Measurements from ENCODE around the gene ZNF639. TPM values are rescaled to one million over a fixed set of nuclear protein-coding genes. Genes with fewer than 3 reads are reported as not detected.
"Not testable (repeated sequence)": the region's sequence is repeated elsewhere in the genome, so short reads cannot be mapped to it uniquely, and the experiment has no call there.

ZNF639 gene
- total RNA-seq = 10 to 100 TPM; 35.1 to 74.9 (median 36.5) TPM
- total RNA-seq (2013) = 59.9 TPM
- total RNA-seq = 57.4 to 108 (median 79.9) reads per million in 29 experiments

GRCh38 chr3:179322286-179323196, at the start of gene ZNF639:
Gene ZNF639 (plus strand): TSS chr3:179323031. CDS start chr3:179328294, 5,263 bp downstream.
- peaks cover 4% of the 10 kb centered on the region for H3K36me3 Mint-ChIP-seq
- under 1% methylated on average over 70 of the region's 75 CpGs for WGBS (ENCODE audit: insufficient coverage)
- ChIA-PET CTCF (interaction anchor here (0.6 to 2.0 kb wide), 14 partner anchors 23 to 307 kb away, joined by 3 to 8 read pairs (median 5); partner anchors contain the start of genes ACTL6A (in 1 of the 2), NDUFB5 (in 1 of the 2) and PIK3CA (in 1 of the 2)), POLR2A (interaction anchor here (0.6 to 1.0 kb wide), 6 partner anchors 13 to 227 kb away, joined by 3 read pairs; no protein-coding TSS in a partner anchor)
- no peaks in the 10 kb centered on the region for H3K27me3 Mint-ChIP-seq
- Histone ChIP-seq H3K4me1 (ENCODE audit: control insufficient read depth in 1 of 2, extremely low read depth in 1 of 2, insufficient read depth in 2 of 2, low read length in 2 of 2) (peaks cover 11 to 15% of the 10 kb centered on the region in 2 experiments), H3K27ac (ENCODE audit: low read length) (peak within 1 kb of the TSS; percentile 96), H3K4me3 (ENCODE audit: control insufficient read depth in 1 of 2, extremely low read depth in 1 of 2, low read length in 1 of 2) (peak within 1 kb of the TSS; percentile 93 to 97), H3K27me3 (replicated peaks in 1 of 2; ENCODE audit: control insufficient read depth in 2 of 2, extremely low read depth in 1 of 2, insufficient read depth in 2 of 2, low read length in 1 of 2) (no peaks in the 10 kb centered on the region), H3K9me3 (no peaks in the 10 kb centered on the region), H3K36me3 (ENCODE audit: control insufficient read depth in 2 of 2, extremely low read depth in 1 of 2, insufficient read depth in 1 of 2, low read length in 1 of 2) (no peaks in the 10 kb centered on the region)
- ATAC-seq (replicated peaks in 1 of 4) (peak; percentile 85 to 91 (median 86)), DNase-seq (peak; percentile 65 to 94 (median 82))
- H3K4me1 Mint-ChIP-seq = peaks cover 34 to 42% (median 39%) of the 10 kb centered on the region in 3 donors
- peak within 1 kb of the TSS; percentile 93 to 94 for H3K27ac Mint-ChIP-seq
- H3K4me3 Mint-ChIP-seq = peak within 1 kb of the TSS; percentile 86 to 91 (median 91)
- H3K9me3 Mint-ChIP-seq = no peaks in the 10 kb centered on the region

- peaks cover 15 to 16% of the 10 kb centered on the region in 2 donors for H3K27me3 Mint-ChIP-seq
- ATAC-seq (replicated peaks in 1 of 4); H3K4me1 ChIP-seq (ENCODE audit: control insufficient read depth in 1 of 2, extremely low read depth in 1 of 2, insufficient read depth in 2 of 2, low read length in 2 of 2); H3K4me3 Mint-ChIP-seq; H3K4me1 Mint-ChIP-seq; H3K4me3 ChIP-seq (ENCODE audit: control insufficient read depth in 1 of 2, extremely low read depth in 1 of 2, low read length in 1 of 2); H3K27ac ChIP-seq (ENCODE audit: low read length); H3K36me3 ChIP-seq (ENCODE audit: control insufficient read depth in 2 of 2, extremely low read depth in 1 of 2, insufficient read depth in 1 of 2, low read length in 1 of 2); H3K36me3 Mint-ChIP-seq; POLR2A ChIA-PET; H3K9me3 ChIP-seq; H3K27ac Mint-ChIP-seq; DNase-seq; H3K27me3 ChIP-seq (replicated peaks in 1 of 2; ENCODE audit: control insufficient read depth in 2 of 2, extremely low read depth in 1 of 2, insufficient read depth in 2 of 2, low read length in 1 of 2); H3K9me3 Mint-ChIP-seq; CTCF ChIA-PET: not testable (repeated sequence)
- WGBS (ENCODE audit: insufficient coverage) = no CpG with 5 or more reads among the region's 2 CpGs
These were observed 48.4 kb upstream of the ZNF639 start for GRCh38 chr3:179274434-179274833.

- Mint-ChIP-seq H3K4me3 (no peak overlapping the region), H3K9me3 (no peaks in the 10 kb centered on the region), H3K27ac (no peak overlapping the region), H3K36me3 (no peaks in the 10 kb centered on the region), H3K4me1 (no peaks in the 10 kb centered on the region), H3K27me3 (peaks cover 14 to 23% of the 10 kb centered on the region in 2 donors)
- no peak for DNase-seq
- ChIA-PET POLR2A (no interaction called here), CTCF (interaction anchor here (0.5 to 0.6 kb wide), 2 partner anchors 28 to 40 kb away, joined by 3 read pairs; no protein-coding TSS in a partner anchor)
- Histone ChIP-seq H3K9me3 (no peaks in the 10 kb centered on the region), H3K27me3 (replicated peaks in 1 of 2; ENCODE audit: control insufficient read depth in 2 of 2, extremely low read depth in 1 of 2, insufficient read depth in 2 of 2, low read length in 1 of 2) (peaks cover 0 to 15% of the 10 kb centered on the region in 2 experiments), H3K4me3 (ENCODE audit: control insufficient read depth in 1 of 2, extremely low read depth in 1 of 2, low read length in 1 of 2) (no peak overlapping the region), H3K27ac (ENCODE audit: low read length) (no peak overlapping the region), H3K4me1 (ENCODE audit: control insufficient read depth in 1 of 2, extremely low read depth in 1 of 2, insufficient read depth in 2 of 2, low read length in 2 of 2) (no peaks in the 10 kb centered on the region), H3K36me3 (ENCODE audit: control insufficient read depth in 2 of 2, extremely low read depth in 1 of 2, insufficient read depth in 1 of 2, low read length in 1 of 2) (no peaks in the 10 kb centered on the region)
- no peak for ATAC-seq (replicated peaks in 1 of 4)
- WGBS (ENCODE audit: insufficient coverage) = no CpG with 5 or more reads among the region's 3 CpGs
These were observed 46.8 kb upstream of the ZNF639 start for GRCh38 chr3:179276001-179276400.

GRCh38 chr3:179276743-179277142, 46.1 kb upstream of the ZNF639 start:
- ChIA-PET POLR2A (no interaction called here), CTCF (interaction anchor here in 1 of 2 donors (0.7 kb wide), 1 partner anchor 624 kb away, joined by 3 read pairs; no protein-coding TSS in a partner anchor)
- 80% methylated on average over 1 of the region's 3 CpGs for WGBS (ENCODE audit: insufficient coverage)
- Histone ChIP-seq H3K27me3 (replicated peaks in 1 of 2; ENCODE audit: control insufficient read depth in 2 of 2, extremely low read depth in 1 of 2, insufficient read depth in 2 of 2, low read length in 1 of 2) (peaks cover 0 to 15% of the 10 kb centered on the region in 2 experiments), H3K4me3 (ENCODE audit: control insufficient read depth in 1 of 2, extremely low read depth in 1 of 2, low read length in 1 of 2) (no peak overlapping the region), H3K36me3 (ENCODE audit: control insufficient read depth in 2 of 2, extremely low read depth in 1 of 2, insufficient read depth in 1 of 2, low read length in 1 of 2) (no peaks in the 10 kb centered on the region), H3K27ac (ENCODE audit: low read length) (no peak overlapping the region), H3K4me1 (ENCODE audit: control insufficient read depth in 1 of 2, extremely low read depth in 1 of 2, insufficient read depth in 2 of 2, low read length in 2 of 2) (no peaks in the 10 kb centered on the region), H3K9me3 (no peaks in the 10 kb centered on the region)
- no peak overlapping the region for H3K27ac Mint-ChIP-seq
- H3K27me3 Mint-ChIP-seq = peaks cover 14 to 23% of the 10 kb centered on the region in 2 donors
- no peaks in the 10 kb centered on the region for H3K4me1 Mint-ChIP-seq
- no peaks in the 10 kb centered on the region for H3K9me3 Mint-ChIP-seq
- no peaks in the 10 kb centered on the region for H3K36me3 Mint-ChIP-seq
- DNase-seq (no peak), ATAC-seq (replicated peaks in 1 of 4) (no peak)
- H3K4me3 Mint-ChIP-seq = no peak overlapping the region

GRCh38 chr3:179278151-179278550, 44.7 kb upstream of the ZNF639 start:
- no peak overlapping the region for H3K27ac ChIP-seq (ENCODE audit: low read length)
- no peaks in the 10 kb centered on the region for H3K4me1 ChIP-seq (ENCODE audit: control insufficient read depth in 1 of 2, extremely low read depth in 1 of 2, insufficient read depth in 2 of 2, low read length in 2 of 2)
- Mint-ChIP-seq H3K27me3 (peaks cover 19 to 31% of the 10 kb centered on the region in 2 donors), H3K27ac (no peak overlapping the region), H3K4me3 (no peak overlapping the region), H3K9me3 (no peaks in the 10 kb centered on the region), H3K4me1 (no peaks in the 10 kb centered on the region), H3K36me3 (no peaks in the 10 kb centered on the region)
- H3K27me3 ChIP-seq (replicated peaks in 1 of 2; ENCODE audit: control insufficient read depth in 2 of 2, extremely low read depth in 1 of 2, insufficient read depth in 2 of 2, low read length in 1 of 2) = peaks cover 0 to 15% of the 10 kb centered on the region in 2 experiments
- ATAC-seq (replicated peaks in 1 of 4) (no peak), DNase-seq (no peak)
- ChIA-PET POLR2A (no interaction called here), CTCF (interaction anchor here in 1 of 2 donors (0.7 kb wide), 1 partner anchor 38 kb away, joined by 5 read pairs; no protein-coding TSS in a partner anchor)
- no peaks in the 10 kb centered on the region for H3K9me3 ChIP-seq
- no peak overlapping the region for H3K4me3 ChIP-seq (ENCODE audit: control insufficient read depth in 1 of 2, extremely low read depth in 1 of 2, low read length in 1 of 2)
- no peaks in the 10 kb centered on the region for H3K36me3 ChIP-seq (ENCODE audit: control insufficient read depth in 2 of 2, extremely low read depth in 1 of 2, insufficient read depth in 1 of 2, low read length in 1 of 2)
- no CpG with 5 or more reads among the region's 1 CpG for WGBS (ENCODE audit: insufficient coverage)

- Mint-ChIP-seq H3K4me1 (no peaks in the 10 kb centered on the region), H3K36me3 (no peaks in the 10 kb centered on the region), H3K27me3 (peaks cover 19 to 31% of the 10 kb centered on the region in 2 donors), H3K27ac (no peak overlapping the region), H3K4me3 (no peak overlapping the region), H3K9me3 (no peaks in the 10 kb centered on the region)
- DNase-seq (no peak), ATAC-seq (replicated peaks in 1 of 4) (no peak)
- CTCF ChIA-PET = no interaction called here
- Histone ChIP-seq H3K4me3 (ENCODE audit: control insufficient read depth in 1 of 2, extremely low read depth in 1 of 2, low read length in 1 of 2) (no peak overlapping the region), H3K27ac (ENCODE audit: low read length) (no peak overlapping the region), H3K27me3 (replicated peaks in 1 of 2; ENCODE audit: control insufficient read depth in 2 of 2, extremely low read depth in 1 of 2, insufficient read depth in 2 of 2, low read length in 1 of 2) (peaks cover 0 to 15% of the 10 kb centered on the region in 2 experiments), H3K4me1 (ENCODE audit: control insufficient read depth in 1 of 2, extremely low read depth in 1 of 2, insufficient read depth in 2 of 2, low read length in 2 of 2) (no peaks in the 10 kb centered on the region), H3K9me3 (no peaks in the 10 kb centered on the region), H3K36me3 (ENCODE audit: control insufficient read depth in 2 of 2, extremely low read depth in 1 of 2, insufficient read depth in 1 of 2, low read length in 1 of 2) (no peaks in the 10 kb centered on the region)
- no CpG with 5 or more reads among the region's 4 CpGs for WGBS (ENCODE audit: insufficient coverage)
- POLR2A ChIA-PET = no interaction called here
These were observed 43.7 kb upstream of the ZNF639 start for GRCh38 chr3:179278932-179279693.
